MM.1S (cell line): ENCODE data around the gene INO80B.

Source experiments
- DNase-seq: peaks from one replicate; pipeline ENCODE4 v3.0.0-alpha.2; 2015
- H2AFZ ChIP-seq: fragments of 300-600 bp; sonication (generic); 2 replicates; pipeline ENCODE4 v1.6.0; 2016; ENCODE audit warnings: antibody characterized with exemption, low read length
- H3F3A ChIP-seq: fragments of 300-600 bp; sonication (generic); 2 replicates; pipeline ENCODE4 v1.6.1; 2016; ENCODE audit warnings: mild to moderate bottlenecking, antibody characterized with exemption, low read length, moderate library complexity, mixed read lengths; ENCODE audit not compliant: insufficient read depth
- H3K27ac ChIP-seq: fragments of 300-600 bp; sonication (generic); 2 replicates; pipeline ENCODE4 v1.5.1; 2016; ENCODE audit warnings: mild to moderate bottlenecking, low read length
- H3K27me3 ChIP-seq: fragments of 300-600 bp; sonication (generic); replicated peaks from 2 replicates; pipeline ENCODE4 v1.6.0; 2016; ENCODE audit warnings: low read length; ENCODE audit not compliant: insufficient read depth
- H3K36me3 ChIP-seq: fragments of 300-600 bp; sonication (generic); replicated peaks from 2 replicates; pipeline ENCODE4 v1.6.1; 2016; ENCODE audit warnings: mild to moderate bottlenecking, low read length, mixed read lengths; ENCODE audit not compliant: insufficient read depth
- H3K4me1 ChIP-seq: fragments of 300-600 bp; sonication (generic); 2 replicates; pipeline ENCODE4 v1.6.1; 2016; ENCODE audit warnings: low read length, mixed read lengths
- H3K4me2 ChIP-seq: fragments of 300-600 bp; sonication (generic); 2 replicates; pipeline ENCODE4 v1.6.0; 2016; ENCODE audit warnings: low read depth, low read length
- H3K4me3 ChIP-seq: fragments of 300-600 bp; sonication (generic); 2 replicates; pipeline ENCODE4 v1.5.1; 2016; ENCODE audit warnings: low read length, mixed read lengths
- H3K79me2 ChIP-seq: fragments of 300-600 bp; sonication (generic); 2 replicates; pipeline ENCODE4 v1.6.1; 2016; ENCODE audit warnings: mixed run types, low read length, mixed read lengths
- H3K9ac ChIP-seq: fragments of 300-600 bp; sonication (generic); 2 replicates; pipeline ENCODE4 v1.6.1; 2016; ENCODE audit warnings: low read length, mixed read lengths
- H3K9me2 ChIP-seq: fragments of 300-600 bp; sonication (generic); replicated peaks from 2 replicates; pipeline ENCODE4 v1.6.1; 2016; ENCODE audit warnings: mild to moderate bottlenecking, low read length, mixed read lengths; ENCODE audit not compliant: insufficient read depth
- H3K9me3 ChIP-seq: fragments of 300-600 bp; sonication (generic); replicated peaks from 2 replicates; pipeline ENCODE4 v1.6.1; 2016; ENCODE audit warnings: mild to moderate bottlenecking, low read length, mixed read lengths; ENCODE audit not compliant: insufficient read depth
- H4K20me1 ChIP-seq: fragments of 300-600 bp; sonication (generic); 2 replicates; pipeline ENCODE4 v1.6.1; 2016; ENCODE audit warnings: mild to moderate bottlenecking, low read length, moderate library complexity, mixed read lengths; ENCODE audit not compliant: insufficient read depth
- EZH2 ChIP-seq: fragments of 300-600 bp; sonication (generic); optimal IDR thresholded peaks from 2 replicates; pipeline ENCODE3; 2017; ENCODE audit warnings: low read depth, mild to moderate bottlenecking, antibody characterized with exemption, low read length, mixed read lengths
- EZH2phosphoT487 ChIP-seq: fragments of 300-600 bp; sonication (generic); IDR thresholded peaks from 2 replicates; pipeline ENCODE4 v1.6.1; 2018; ENCODE audit warnings: antibody characterized with exemption, low read length
- TF ChIP-seq, protein P1 (sequence below): fragments of 300-600 bp; sonication (generic); IDR thresholded peaks from 2 replicates; pipeline ENCODE4 v1.5.1; 2016; ENCODE audit warnings: antibody characterized with exemption, low read length, mixed read lengths

INO80B gene

DNA sequence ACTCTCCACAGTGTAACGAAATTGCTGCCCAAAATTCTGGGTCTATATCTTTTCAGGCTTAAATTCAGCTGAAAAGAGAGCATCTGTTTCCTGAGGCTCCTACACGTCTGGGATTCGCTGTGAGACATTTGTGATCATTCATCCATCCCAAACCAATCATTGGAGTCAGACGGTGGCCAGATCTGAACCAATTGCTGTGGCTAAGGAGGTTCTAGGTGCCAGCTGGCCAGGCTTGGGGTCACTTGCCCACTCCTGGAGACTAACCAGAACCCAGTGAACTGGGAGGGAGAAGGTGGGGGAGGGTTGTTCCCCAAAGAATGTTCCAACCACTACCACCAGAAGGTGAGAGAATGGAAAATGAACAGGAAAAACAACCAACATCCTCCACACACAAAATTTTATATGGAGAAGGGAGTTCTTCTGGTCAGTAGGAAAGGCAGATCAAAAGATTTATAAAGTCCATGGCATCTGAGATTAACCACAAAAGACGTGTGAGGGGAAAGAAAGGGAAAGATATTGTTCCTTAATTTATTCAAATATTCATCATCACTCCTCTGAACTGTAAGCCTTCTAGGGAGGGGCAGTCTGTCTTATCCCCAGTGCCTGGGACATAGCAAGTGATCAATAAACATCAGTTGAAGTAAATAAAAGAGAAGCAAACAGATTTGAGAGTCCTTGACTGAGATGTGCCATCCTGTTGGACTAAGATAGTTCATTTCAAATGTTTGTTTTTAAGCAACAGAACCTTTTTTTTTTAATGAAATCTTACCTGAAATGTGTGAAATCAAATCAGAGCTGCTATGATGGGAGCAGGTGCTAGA is 10.2 kb upstream of the INO80B start:
- H3K9me2 ChIP-seq = no peaks in the 10 kb centered on the region
- no peak overlapping the region for H3K4me3 ChIP-seq
- H3K9ac ChIP-seq = no peak overlapping the region
- H3K4me2 ChIP-seq = no peak overlapping the region
- peaks cover 5% of the 10 kb centered on the region for H3K4me1 ChIP-seq
- no peak overlapping the region for H3K27ac ChIP-seq
- no peak for DNase-seq
- TF ChIP-seq, protein P1, sequence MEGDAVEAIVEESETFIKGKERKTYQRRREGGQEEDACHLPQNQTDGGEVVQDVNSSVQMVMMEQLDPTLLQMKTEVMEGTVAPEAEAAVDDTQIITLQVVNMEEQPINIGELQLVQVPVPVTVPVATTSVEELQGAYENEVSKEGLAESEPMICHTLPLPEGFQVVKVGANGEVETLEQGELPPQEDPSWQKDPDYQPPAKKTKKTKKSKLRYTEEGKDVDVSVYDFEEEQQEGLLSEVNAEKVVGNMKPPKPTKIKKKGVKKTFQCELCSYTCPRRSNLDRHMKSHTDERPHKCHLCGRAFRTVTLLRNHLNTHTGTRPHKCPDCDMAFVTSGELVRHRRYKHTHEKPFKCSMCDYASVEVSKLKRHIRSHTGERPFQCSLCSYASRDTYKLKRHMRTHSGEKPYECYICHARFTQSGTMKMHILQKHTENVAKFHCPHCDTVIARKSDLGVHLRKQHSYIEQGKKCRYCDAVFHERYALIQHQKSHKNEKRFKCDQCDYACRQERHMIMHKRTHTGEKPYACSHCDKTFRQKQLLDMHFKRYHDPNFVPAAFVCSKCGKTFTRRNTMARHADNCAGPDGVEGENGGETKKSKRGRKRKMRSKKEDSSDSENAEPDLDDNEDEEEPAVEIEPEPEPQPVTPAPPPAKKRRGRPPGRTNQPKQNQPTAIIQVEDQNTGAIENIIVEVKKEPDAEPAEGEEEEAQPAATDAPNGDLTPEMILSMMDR = no peak
- no peak for TF ChIP-seq EZH2phosphoT487
- TF ChIP-seq EZH2 = no peak
- H3K36me3 ChIP-seq = no peaks in the 10 kb centered on the region
- no peaks in the 10 kb centered on the region for H3K79me2 ChIP-seq
- H4K20me1 ChIP-seq = no peaks in the 10 kb centered on the region
- no peaks in the 10 kb centered on the region for H3K9me3 ChIP-seq
- H2AFZ ChIP-seq = no peak overlapping the region
- H3F3A ChIP-seq = no peaks in the 10 kb centered on the region
- H3K27me3 ChIP-seq = peaks cover 31% of the 10 kb centered on the region

DNA sequence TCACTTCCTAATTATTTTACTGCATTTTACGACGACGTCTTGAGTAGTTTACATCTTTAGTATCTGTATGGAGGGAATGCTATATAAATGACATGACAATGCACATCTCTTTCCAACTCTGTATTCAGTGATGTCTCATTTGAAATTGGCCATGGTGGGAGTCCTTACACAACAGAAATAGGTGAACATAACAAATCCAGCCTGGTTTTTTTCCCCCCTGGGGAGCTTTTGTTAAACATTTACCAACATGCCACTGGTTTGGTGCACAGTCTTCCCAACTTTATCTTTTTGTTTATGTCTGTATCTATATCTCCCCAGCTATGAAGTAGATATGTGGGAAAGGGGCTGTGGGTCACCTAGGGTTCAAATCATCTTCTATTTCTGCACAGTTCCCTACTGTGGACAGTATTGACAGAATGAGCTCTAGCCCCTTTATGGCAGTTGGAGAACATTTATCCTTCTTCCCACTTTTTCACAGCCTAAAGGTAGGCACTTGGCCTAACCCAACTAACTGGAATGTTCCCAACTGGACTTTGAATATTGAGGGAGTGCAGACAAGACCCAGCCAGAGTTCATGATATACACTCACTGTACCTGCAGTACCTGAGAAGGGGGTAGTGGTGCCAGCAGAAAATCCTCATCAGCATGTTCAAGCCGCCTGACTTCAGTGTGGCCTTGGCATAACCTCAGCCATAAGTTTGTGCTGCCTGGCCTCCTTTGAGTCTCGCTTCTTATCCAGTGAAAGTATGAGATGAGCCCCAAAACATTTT is 7.5 kb upstream of the INO80B start:
- Histone ChIP-seq H3K9ac (no peak overlapping the region), H3F3A (no peaks in the 10 kb centered on the region), H3K4me1 (0 out of 2 replicates have a peak, but pooled peaks cover under 1% of the 10 kb centered on the region), H3K36me3 (no peaks in the 10 kb centered on the region), H3K27me3 (peaks cover 14% of the 10 kb centered on the region), H3K9me2 (no peaks in the 10 kb centered on the region), H3K4me3 (no peak overlapping the region), H3K9me3 (no peaks in the 10 kb centered on the region), H3K4me2 (no peak overlapping the region), H4K20me1 (no peaks in the 10 kb centered on the region), H3K27ac (no peak overlapping the region), H3K79me2 (no peaks in the 10 kb centered on the region), H2AFZ (no peak overlapping the region)
- DNase-seq = no peak
- TF ChIP-seq EZH2phosphoT487 (no peak), EZH2 (no peak)
- TF ChIP-seq, protein P1 = no peak

DNA sequence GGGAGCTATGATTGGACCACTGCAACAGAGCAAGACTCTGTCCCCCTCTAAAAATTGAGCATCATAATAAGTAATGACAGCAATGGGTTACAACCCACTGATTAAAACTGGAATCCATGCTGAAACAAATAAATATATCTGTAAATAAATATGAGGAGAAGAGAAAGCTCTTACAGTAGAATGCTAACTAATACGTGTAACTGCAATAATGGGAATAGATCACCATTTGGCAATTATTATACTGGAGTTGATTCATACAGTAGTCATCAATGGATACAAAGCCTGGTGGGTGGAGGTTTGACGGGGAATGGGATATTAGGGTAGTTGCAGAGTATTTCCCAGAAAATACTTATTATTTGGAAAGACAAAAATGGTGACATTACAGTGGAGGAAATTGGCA is 6.1 kb upstream of the INO80B start:
- Histone ChIP-seq H3K79me2 (no peaks in the 10 kb centered on the region), H3K9ac (no peak overlapping the region)

More for the DNA sequence above, 6.1 kb upstream of the INO80B start:
- Histone ChIP-seq H3K27ac (no peak overlapping the region), H3K4me2 (no peak overlapping the region), H3K4me1 (peaks cover 6% of the 10 kb centered on the region; the same call in 1 of the 2 replicates), H2AFZ (no peak overlapping the region), H3K4me3 (no peak overlapping the region), H3F3A (no peaks in the 10 kb centered on the region), H3K9me3 (no peaks in the 10 kb centered on the region), H3K36me3 (no peaks in the 10 kb centered on the region), H4K20me1 (no peaks in the 10 kb centered on the region), H3K27me3 (peaks cover 13% of the 10 kb centered on the region), H3K9me2 (no peaks in the 10 kb centered on the region)
- DNase-seq = no peak
- no peak for TF ChIP-seq EZH2
- TF ChIP-seq, protein P1 = no peak
- no peak for TF ChIP-seq EZH2phosphoT487
